GM19239 (cell line): ENCODE data around the gene MCC.
A peak's percentile ranks its signal among the peaks of the same experiment; 100 is the strongest.

ENCODE experiments used
- DNase-seq: peaks from one replicate; pipeline ENCODE4 v3.0.0; 2011; ENCODE audit warnings: low spot score; ENCODE audit not compliant: insufficient read length
- FAIRE-seq: peaks from 2 replicates; lab custom pipeline; 2011; peaks lifted over from hg19 to GRCh38; lab: Jason Lieb, UNC

The MCC gene

GRCh38 chr5:113333411-113333810, 154.8 kb downstream of the MCC start:
- FAIRE-seq (no peak), DNase-seq (no peak)

DNA sequence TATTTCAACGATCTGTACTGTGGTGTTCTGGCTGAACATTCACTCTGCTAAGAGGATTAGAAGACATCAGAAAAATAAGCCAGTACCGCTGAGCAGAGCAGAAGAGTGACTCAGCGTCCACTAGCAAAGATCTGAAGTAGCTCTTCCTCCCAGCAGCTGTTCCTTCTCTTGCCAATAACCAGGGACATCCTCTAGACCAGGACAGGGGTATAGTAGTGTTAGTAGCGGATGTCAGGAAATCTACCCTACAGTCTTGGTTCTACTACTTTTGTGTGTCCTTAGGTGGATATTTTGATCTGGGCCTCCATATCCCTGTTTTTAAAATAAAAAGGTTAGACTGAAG, 157.1 kb downstream of the MCC start:
- FAIRE-seq: no peak
- DNase-seq: no peak

- FAIRE-seq (peak; percentile 68), DNase-seq (peak; percentile 22)
Measured at GRCh38 chr5:113330533-113331208, 157.6 kb downstream of the MCC start.

GRCh38 chr5:113329981-113330380, 158.3 kb downstream of the MCC start:
- DNase-seq: no peak
- no peak for FAIRE-seq

GRCh38 chr5:113325054-113325453, 163.2 kb downstream of the MCC start:
- DNase-seq: no peak
- FAIRE-seq: no peak

DNA sequence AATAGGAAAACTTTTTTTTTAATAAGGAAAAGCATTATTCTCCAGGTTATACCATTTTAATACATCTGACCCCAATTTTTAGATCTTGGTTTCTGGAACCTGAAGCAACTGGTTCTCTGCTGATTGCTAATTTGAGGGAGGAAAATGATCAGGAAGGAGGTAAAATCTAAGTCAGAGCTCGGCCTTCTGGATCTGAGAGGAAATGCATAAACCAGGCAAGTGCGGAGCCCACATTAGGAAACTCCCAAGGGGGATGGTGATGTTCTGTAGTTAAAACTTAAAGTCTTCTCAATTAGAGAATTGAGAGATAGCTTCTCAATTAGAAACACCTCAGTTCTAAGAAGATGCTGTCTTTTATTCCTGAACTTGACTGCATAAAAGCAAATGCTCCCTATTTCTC, 167.0 kb downstream of the MCC start:
- no peak for DNase-seq
- peak; percentile 67 for FAIRE-seq

DNA sequence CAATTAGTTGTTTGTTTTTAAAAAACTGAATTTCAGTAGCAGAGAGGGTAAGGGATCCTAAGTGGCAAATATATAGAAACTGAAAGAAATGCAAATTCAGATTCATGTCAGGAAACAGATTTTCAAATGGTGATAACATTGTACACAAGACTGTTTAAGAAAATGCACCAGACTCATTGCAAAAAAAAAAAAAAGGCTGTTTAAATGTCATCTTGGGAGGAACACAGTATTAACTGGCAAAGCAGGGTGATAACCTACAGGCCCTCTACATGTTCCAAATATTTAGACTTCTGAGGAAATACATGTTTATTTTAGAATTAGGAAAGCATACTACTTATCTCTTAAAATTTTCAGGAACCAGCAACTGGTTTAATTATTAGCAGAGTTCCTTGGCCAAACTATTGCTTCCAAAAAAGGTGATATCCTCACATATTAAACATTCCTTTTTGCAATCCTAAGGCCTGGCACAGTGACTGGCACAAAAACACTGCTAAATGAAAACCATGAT, 167.9 kb downstream of the MCC start:
- DNase-seq (no peak), FAIRE-seq (peak; percentile 45)

- FAIRE-seq: no peak
- DNase-seq: no peak
Measured at GRCh38 chr5:113319256-113320053, 168.8 kb downstream of the MCC start.

DNA sequence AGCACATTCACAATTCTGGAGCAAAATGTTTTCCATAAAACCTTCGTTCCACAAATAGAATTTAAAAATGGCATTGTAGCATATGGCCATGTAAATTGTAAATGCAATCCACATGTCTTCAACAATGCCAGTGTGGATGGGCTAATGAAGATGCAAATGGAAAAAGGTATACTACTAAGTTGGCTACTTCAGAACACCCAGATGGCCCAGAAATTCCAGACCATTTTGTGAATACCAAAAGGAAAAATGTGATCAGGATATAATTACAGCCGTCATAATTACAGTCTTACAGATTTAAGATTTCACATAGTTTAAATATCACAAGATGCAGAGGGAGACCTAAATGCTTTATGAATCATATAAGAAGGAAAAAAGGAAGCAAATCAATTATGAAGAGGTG, 170.6 kb downstream of the MCC start:
- DNase-seq (no peak), FAIRE-seq (no peak)

DNA sequence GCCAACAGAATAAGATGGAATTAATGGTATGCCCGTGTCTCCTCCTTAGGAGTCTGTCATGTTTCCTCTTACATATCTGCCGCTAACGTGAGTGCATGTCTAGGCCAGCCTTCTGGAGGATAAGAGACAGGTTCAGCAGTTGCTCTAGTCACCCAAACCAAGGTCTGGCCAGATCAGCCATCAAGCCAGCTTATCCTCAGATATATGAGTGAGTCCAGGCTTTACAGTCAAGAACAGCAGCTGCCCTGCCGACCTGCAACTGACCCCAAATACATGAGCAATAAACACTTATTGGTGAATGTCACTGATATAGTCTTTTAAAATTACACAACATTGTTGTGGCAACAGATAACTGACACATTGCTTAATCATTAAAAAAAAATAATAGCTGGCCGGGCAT, 177.0 kb downstream of the MCC start:
- DNase-seq (no peak), FAIRE-seq (no peak)

GRCh38 chr5:113302120-113302519, 186.1 kb downstream of the MCC start:
- no peak for DNase-seq
- no peak for FAIRE-seq

- no peak for FAIRE-seq
Measured at GRCh38 chr5:113299591-113299990, 188.7 kb downstream of the MCC start.

GRCh38 chr5:113296676-113297075, 191.6 kb downstream of the MCC start:
- FAIRE-seq (no peak), DNase-seq (no peak)

More at GRCh38 chr5:113299591-113299990, 188.7 kb downstream of the MCC start:
- no peak for DNase-seq

DNA sequence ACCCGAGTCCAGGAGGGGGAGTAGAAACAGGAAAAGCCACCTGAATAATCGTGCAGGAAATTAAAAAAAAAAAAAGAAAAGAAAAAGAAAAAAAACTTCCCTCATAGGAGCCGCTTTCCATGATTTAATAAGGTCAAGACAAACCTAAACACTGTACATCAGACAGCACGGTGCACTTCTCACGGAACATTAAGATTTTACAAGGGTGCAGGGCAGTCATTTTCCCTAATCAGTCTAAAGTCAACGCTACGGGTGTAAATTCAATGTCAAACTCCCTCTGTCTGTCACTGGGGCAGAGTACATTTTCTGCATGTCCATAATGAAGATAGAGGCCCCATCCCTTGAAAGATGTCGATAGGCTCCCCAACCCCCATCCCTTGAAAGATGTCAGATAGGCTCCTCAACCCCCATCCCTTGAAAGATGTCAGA, 193.1 kb downstream of the MCC start:
- FAIRE-seq (no peak), DNase-seq (no peak)

- DNase-seq (peak; percentile 80), FAIRE-seq (peak; percentile 91)
Measured at GRCh38 chr5:113294311-113295110, 193.7 kb downstream of the MCC start.

DNA sequence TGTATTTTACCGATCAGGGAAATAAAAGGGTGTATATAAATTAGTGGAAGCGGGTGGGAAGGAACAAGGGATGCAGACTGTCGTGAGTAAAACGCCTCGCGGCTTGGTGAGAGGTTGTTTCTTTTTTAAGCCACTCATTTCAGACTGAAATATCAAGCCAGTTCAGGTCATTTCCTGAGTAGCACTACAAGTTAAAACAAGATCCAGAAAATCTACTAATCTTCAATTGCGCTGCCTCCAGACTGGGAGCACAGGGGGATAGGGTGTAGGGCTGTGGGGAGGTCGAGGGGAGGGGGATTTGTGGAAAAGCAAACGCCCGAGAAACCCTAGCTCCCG, 194.3 kb downstream of the MCC start:
- FAIRE-seq: peak; percentile 78
- DNase-seq: peak; percentile 4

DNA sequence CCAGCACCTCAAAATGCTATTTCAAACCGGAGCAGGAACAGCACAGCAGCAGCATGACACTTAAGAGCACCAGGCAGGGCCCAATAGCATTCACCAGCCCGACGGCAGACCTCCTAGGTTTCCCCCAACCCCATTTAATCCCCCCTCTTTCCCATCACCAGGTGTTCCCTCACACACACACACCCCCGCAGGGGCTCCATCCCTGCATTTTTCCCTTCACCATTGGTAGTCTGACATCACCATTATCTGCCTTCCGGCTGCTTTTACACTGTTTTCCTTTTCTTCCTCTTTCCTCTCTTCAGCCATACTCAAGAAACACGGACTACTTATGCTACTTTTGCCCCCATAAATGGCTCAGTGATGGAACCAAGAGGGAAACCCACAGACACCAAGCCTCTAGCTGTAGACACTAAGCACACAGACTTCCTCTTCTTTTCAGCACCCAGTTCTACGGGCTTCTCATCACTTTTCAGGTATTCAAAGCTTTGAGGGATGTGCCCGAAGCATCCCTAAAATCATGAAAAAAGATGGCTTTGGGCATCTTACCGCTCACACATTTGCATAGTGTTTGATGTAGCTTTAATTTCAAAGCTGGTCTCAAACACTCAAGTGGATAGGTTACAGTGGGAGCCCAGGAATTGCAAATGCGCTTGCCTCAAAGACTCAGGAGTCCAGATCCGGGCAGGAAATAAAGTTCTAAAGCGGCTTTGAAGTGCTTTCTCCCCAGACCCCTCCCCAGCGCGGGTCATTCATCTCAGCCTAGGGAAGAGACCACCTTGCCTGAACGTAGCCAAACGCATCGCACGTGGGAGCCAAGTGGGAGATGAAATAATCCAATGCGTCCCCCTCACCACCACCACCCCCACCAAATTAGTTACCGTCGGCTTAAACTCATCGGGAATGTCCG, 194.9 kb downstream of the MCC start:
- FAIRE-seq (peak; percentile 75), DNase-seq (no peak)

DNA sequence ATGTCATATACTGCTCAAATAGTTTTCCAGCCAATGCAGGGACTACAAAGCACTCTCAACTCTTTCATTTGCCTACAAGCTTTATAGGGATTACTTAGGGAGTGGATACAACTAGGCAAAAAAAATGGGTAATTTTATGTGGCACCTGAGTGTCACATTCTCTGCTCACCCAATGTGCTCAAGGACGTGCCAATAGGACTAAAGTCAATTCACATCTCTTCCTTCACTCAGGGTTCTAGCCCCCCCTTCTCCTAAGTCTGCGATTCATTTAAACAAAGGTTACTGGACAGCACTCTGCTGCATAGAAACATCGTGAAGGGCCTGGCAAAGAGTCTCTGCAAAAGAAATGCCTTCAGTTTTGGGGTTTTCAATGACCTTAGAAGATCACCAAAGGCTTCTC, 195.8 kb downstream of the MCC start:
- no peak for DNase-seq
- FAIRE-seq: no peak

GRCh38 chr5:113283558-113283957, 204.7 kb downstream of the MCC start:
- FAIRE-seq (no peak), DNase-seq (no peak)

- DNase-seq: no peak
- FAIRE-seq: no peak
Measured at GRCh38 chr5:113282472-113282871, 205.8 kb downstream of the MCC start.
